ENCODE measurements around the gene LRRC4B.

DNA sequence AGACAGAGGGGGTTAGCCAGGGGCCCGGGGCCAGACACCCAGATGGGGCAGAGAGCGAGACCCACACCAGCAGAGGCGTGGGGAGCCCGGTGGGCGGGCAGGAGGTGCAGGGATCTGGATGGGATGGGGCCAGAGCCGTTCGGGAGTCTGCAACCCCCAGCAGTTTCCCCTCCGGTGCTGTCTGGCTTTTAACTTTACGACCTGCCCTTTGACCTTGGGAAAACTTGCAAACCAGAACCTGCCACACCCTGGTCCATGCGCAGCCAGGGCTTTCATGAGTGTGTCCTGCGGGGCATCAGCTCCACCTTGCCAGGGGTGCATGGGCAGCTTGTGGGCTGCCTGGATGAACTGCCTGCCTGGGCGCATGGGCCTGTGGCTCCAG lies 67.1 kb downstream of the LRRC4B start:
- TF ChIP-seq CTCF (IDR thresholded peaks at IDR 0.05) (no peak), POLR2A (IDR thresholded peaks at IDR 0.05) (no peak)

All from adrenal gland (tissue), 5 donors.